Left cardiac atrium (tissue), 4 donors: ENCODE data around the gene PHC3. TPM values are rescaled to one million over a fixed set of nuclear protein-coding genes. Genes with fewer than 3 reads are reported as not detected.

Source experiments
- ATAC-seq, 2 donors: fragments of 200-7000 bp; cut with Tn5 transposase; one replicate each; pipeline ENCODE4 v1.9.1; 2020; ENCODE audit warnings: mild to moderate bottlenecking in 2 of 2, moderate library complexity in 2 of 2
- DNase-seq: peaks from one replicate; pipeline ENCODE4 v3.0.0-alpha.2; 2020
- intact Hi-C, 2 donors: fragments of 100-400 bp; cut with DNase I; formaldehyde crosslinking; loops; one replicate each; pipeline versions ENCODE4 v1.14.1 to v1.15.1; 2022 to 2023
- total RNA-seq, 2 donors: library from RNA; stranded (reverse); fragmentation: NEBNext Ultra II Directional; extraction: Animal tissue kit (Norgen Biotek cat#: 25700); gene quantifications; one replicate each; pipeline ENCODE4 v1.2.1, GENCODE V29; 2021
- donor health status: DM: no; HTN: yes; CAD: no.
- donor health status: DM: no; HTN: yes; CAD: no; lungs with severe emphysema.
- donor health status: DM: yes; HTN: yes; CAD: no.
- donor health status: Dilated cardiomyopathy.

PHC3 gene
- total RNA-seq, 2 donors from 2014 or later = 53.0 to 56.1 TPM

DNA sequence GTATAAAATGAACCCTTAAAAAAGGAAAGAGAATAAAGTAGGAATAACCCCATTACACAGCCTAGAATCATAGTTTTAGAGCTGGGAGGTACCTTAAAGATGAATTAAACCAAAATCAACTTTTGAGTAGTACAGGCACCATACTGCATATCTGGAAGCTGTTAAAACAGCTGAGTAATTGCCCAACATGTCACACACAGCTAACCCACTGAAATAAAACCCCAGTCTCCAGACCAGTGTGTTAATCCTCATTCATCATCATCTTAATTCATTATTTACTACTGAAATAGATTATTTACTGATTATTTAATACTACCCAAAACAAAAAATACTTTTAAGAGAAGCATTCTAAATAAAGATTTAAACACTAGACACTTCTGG, 90.9 kb downstream of the PHC3 start:
- no peak for ATAC-seq
- no peak for DNase-seq
- intact Hi-C loops = loop anchor here in 1 of 2 donors (10.0 kb wide), 1 partner anchor 306 kb away; no protein-coding TSS in a partner anchor

DNA sequence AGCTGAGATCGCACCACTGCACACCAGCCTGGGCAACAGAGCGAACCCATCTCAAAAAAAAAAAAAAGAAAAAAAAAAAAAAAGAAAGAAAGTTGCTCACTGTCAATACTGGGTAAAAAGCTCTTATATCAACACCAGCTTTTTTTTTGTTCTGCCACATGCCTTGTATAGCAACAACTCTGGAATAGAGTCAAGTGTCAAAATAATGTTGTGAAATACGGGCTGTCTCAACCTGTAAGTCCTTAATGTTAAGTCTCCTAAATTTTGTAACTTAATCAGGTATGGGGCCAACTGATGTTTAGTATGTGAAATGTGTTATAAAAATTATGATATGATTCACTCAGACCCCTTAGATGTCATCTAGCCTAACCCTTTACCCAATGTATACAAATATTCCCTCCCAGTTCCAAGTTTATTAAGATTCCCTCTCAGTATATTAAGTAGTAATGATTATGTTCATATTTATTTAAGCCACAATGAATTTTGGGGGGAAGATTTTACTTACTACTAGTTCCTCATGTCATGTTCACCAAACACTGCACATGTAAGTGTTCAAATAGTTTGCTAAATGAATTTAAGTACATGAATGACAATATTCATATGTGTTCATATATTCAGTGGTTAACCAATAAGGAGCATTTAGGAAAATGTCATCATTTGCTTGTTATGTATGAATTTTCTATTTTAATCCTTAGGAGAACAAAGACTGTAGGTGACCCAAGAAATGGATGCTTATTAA, 91.5 kb downstream of the PHC3 start:
- intact Hi-C loops = loop anchor here in 1 of 2 donors (10.0 kb wide), 1 partner anchor 305 kb away; no protein-coding TSS in a partner anchor
- DNase-seq (no peak), ATAC-seq (peak in 1 of 2 donors; percentile 23)

DNA sequence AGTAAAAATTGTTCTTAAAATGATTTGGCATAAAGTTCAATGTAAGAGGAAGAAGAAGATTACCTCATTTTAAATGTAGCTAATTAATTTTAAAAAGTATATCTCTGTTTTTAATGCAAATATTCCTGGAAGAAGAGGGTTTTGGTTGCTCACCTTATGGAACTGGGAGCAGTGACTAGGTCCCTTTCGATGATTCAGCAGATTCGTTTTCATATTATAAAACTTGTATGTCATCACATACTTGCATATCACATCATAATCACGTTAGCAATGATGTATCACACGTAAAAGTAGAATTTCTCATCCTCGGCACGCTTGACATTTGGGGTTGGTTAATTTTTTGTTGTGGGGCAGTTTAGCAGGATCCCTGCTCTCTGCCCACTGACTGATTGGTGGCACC, 96.1 kb downstream of the PHC3 start:
- intact Hi-C loops = no loop called here
- DNase-seq (no peak), ATAC-seq (no peak)

DNA sequence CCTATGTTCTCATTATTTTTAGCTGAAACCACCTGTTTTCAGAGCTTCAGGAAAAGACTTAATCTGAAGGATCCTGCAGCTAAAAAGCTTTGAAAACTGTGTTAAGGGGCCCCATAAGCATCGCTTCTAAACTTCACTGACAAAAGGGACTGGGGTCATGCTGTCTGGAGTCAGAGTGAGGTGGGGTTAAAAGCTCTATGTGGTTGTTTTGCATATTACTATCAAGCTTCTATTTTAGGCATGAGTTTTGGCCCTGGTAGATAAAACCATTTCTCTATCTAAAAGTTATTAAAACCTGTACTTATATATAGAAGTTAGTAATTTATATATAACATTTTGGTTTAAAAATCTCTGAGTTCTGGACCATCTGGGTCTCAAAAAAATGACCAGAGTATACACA, 98.2 kb downstream of the PHC3 start:
- ATAC-seq (no peak), DNase-seq (no peak)
- intact Hi-C loops = no loop called here

DNA sequence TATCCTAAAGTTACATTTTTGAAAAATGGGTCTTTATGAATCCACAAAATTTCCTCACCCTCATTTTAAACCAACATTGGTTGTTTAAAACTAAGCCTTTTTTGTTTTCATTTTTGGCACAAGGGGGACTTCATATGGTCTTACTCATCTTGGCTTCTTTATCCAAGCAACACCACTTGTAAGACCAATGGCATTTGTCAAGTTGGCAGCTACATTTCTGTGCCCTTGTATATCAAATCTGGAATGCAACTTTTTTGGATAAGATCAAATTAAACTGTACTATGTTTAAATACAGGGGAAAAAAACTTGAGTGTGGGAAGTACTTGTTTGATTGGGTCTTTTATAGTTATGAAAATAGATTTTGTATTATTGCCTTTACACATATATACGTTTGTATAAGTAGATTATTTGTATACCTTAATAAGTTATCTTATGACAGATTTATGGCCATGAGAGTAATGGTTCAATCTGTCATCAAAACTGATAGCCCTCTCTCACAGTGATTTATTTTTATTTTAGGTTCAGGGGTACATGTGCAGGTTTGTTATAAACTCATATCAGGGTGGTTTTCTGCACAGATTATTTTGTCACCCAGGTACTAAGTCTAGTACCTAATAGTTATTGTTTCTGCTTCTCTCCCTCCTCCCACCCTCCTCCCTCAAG, 100.3 kb downstream of the PHC3 start:
- ATAC-seq = no peak
- intact Hi-C loops = no loop called here
- DNase-seq = no peak

DNA sequence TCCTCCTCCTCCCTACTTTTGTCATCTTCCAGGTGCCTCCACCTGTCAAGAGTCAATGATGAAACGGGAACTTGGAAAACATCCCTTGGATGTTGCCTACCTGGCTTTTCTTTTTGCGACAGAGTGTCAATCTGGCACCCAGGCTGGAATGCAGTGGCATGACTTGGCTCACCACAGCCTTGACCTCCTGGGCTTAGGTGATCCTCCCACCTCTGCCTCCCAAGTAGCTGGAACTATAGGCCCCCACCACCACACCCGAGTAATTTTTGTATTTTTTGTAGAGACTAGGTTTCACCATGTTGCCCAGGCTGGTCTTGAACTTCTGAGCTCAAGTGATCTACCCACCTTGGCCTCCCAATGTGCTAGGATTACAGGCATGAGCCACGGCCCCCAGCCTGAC, 100.9 kb downstream of the PHC3 start:
- intact Hi-C loops = no loop called here
- no peak for DNase-seq
- ATAC-seq = no peak

DNA sequence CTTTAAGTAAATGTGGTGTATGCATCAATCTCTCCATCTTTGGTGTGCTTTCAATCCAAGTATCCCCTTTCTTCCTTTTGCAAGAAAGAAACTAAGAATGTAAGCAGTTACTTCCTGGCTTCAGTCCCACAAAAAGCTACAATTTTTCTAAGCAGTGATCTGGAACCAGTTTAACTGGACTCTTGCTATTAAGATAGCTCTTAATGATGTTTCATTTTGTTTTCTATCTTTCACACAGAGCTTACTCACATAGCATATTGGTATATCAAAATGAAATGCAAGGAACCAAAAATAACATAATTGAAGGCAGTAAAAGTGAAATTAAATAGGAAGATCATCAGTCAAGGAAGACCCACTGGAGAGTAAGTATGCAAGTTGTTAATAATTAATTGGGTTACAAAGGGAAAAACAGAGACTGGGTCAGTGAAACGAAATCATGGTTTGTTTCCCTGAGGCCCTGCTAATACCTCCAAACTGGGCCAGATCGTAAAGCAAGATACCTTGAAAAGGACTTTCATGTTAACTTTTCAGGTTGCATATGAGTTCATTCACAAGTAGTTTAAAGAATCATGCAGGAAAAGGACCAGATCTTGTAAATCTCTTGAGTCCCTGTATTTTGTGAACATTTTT, 101.9 kb downstream of the PHC3 start:
- DNase-seq (no peak), ATAC-seq (no peak)
- intact Hi-C loops = no loop called here

DNA sequence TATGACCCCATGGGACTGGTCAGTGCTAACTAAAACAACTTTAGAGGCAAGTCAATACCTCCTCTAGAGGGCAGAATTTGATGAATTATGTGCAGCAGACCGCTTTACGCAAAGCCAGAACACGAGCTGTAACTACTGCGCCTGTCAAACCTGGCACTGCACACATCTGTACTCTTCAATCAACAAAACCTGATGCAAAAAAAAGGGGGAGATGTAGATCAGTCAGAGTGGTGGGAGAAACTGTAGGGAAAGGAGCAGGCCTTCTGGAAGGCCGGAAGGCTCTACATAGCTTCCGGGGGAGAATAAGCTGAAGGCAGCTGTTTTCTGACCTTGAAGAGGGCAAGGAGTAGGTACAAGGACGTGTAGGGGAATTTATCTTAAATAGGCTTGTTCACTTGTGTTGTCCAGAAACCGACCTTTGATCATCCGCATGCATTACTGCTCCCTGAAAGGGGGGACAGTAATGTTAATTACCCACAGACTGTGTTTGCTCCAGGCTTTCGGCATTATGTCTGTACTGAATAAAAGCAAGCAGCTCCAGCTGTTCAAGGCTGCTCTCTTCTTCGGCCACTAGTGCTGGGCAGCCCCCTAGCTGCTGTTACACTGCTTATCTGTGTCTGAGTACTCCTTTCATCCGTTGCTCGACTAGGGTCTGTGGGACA, 102.8 kb downstream of the PHC3 start:
- intact Hi-C loops = no loop called here
- ATAC-seq (no peak), DNase-seq (no peak)

DNA sequence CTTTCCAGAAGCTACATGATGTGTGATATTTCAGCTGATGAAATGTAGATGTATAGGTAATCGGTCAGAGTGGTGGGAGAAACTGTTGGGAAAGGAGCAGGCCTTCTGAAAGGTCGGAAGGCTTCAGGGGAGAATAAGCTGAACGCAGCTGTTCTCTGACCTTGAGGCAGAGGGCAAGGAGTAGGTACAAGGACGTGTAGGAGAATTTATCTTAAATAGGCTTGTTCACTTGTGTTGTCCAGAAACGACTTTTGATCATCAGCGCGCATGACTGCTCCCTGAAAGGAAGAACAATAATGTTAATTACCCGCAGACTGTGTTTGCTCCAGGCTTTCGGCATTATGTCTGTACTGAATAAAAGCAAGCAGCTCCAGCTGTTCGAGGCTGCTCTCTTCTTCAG, 104.2 kb downstream of the PHC3 start:
- DNase-seq = no peak
- ATAC-seq = no peak
- intact Hi-C loops = no loop called here

DNA sequence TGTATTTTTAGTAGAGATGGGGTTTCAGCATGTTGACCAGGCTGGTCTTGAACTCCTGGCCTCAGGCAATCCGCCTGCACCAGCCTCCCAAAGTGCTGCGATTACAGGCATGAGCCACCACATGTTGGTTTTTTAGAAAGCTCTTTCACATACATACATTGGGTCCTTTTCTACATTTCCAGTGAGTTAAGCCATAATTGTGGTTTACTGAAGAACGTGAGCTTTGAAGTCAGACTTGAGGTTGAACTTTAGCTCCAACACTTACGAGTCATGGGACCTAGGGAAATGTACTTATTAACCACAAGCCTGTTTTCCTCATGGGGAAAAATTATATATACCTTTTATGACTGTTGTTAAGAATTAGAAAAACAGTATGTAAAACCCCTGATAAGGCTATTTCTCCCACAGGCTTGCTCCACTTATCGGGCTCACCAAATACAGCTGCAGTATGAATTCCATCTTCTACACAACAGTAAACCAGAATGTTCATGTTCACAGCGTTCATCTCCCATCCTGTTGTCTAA, 104.8 kb downstream of the PHC3 start:
- DNase-seq = no peak
- intact Hi-C loops = no loop called here
- no peak for ATAC-seq

DNA sequence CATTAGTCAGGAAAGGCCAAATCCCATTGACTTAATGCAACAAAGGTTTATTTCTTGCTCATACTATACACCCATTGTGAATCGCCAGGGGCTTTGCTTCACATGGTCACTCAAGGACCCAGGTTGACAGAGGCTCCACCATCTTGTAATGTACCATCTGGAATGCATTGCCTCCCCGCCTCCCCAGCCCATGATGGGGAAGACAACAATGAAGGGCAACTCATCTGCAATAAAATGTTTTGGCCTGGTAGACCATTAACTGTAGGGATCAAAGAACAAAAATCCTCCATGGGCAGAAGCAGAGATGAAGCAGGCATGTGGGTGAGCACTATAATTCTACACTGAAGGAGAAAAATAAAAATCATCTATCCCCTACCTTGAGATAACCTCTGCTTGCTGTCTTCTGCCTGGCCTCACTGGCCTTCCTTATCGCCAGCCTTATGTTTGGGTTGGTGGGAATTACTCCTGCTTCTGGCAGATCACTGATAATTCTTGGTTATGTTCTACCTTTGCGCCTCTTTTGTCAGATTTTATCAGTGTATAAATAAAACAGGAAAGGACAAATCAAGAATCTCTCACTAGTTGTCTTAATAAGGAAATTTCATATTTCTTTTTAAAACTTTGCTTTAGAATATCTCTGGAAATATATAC, 106.0 kb downstream of the PHC3 start:
- ATAC-seq (no peak), DNase-seq (no peak)
- intact Hi-C loops = no loop called here

DNA sequence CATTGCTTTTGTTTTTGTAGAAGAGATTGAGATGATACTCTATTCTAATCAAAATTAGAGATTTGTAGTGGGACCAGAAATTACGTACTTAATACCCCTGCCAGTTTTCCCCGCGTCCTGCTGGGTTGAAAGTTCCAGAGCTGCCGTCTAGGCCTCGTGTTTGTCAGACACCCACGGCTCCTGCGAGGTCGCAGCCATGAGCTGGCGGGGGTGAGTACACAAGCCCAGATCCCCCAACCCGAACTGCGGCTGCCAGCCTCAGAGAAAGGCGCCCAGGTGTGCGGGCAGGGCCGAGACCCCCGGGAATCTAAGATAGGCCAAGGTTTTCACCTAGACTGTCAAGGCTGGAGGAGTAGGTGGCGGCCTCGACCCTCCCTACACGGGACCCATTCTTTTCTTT, 117.4 kb downstream of the PHC3 start:
- intact Hi-C loops = no loop called here

DNA sequence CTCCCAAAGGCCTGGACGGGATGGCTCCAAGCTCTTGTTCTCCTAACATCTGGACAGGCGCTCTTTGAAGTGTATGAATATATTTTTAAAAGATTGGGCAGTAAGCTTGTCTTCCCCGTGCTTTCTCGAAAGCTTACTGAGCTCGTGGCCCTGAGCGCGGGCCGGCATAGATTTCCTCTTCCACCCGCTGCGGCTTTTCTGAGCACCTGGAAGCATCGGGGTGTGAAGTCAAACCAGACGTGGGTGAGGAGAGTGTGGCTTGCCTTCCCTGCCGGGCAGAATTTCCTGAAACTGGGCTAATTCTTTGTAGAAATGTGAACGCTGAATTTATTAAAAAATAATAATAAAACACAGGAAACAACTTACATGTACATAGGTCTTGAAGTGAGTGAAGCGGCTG, 117.8 kb downstream of the PHC3 start:
- intact Hi-C loops = no loop called here
- no peak for DNase-seq
- no peak for ATAC-seq

More for the DNA sequence above, 117.4 kb downstream of the PHC3 start:
- ATAC-seq = no peak
- DNase-seq = no peak

DNA sequence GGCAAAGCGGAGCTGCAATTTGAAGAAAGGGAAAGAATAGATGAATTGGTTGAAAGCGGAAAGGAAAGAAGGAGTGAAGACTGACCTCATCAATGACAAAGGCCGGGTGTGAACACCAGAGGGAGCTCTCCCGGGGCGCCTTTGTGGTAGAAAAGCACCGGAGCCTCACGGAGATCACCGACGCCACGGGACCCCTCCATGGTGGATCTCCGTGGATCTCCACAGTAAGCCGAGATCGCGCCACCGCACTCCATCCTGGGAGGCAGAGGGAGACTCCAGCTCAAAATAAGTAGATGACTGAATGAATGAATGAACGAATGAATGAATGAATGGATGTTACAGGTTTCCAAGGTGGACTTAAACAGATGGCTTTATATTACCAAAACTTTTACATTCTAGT, 118.8 kb downstream of the PHC3 start:
- intact Hi-C loops = no loop called here
- DNase-seq (no peak), ATAC-seq (no peak)

DNA sequence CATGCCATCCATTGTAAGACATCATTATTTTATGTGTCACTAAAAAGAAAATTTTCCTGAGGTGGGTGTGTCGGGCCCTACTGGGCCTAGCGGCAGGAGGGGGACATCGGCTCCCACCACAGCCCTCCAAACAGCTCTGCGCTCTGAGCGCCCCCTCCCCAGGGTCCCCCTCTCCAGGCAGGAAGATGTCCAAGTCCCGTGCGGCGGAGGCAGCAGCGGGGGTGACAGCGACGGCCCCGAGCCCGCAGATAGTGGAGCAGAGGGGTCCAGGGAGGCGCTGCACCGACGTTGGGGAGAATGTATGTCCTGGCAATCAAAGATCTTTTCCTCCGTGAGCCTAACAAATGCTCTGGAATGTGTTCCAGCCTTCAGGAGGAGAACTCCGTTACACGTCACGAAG, 119.5 kb downstream of the PHC3 start:
- intact Hi-C loops = no loop called here
- ATAC-seq (no peak), DNase-seq (no peak)

DNA sequence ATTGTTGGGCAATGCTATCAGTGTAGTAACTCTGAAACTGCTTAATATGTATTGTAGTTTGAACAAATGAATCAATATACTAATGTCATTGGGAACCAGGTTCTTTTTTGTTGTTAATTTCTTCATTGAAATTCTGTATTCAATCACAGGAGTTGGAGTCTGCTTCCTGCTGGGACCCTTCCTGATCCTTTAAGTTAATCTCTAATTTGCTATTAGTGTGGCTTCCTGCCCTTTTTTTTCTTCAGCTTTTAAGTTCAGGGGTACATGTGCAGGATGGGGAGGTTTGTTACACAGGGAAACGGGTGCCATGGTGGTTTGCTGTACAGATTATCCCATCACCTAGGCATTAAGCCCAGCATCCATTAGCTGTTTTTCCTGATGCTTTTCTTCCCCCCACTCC, 122.1 kb downstream of the PHC3 start:
- no peak for ATAC-seq
- DNase-seq = no peak
- intact Hi-C loops = no loop called here

DNA sequence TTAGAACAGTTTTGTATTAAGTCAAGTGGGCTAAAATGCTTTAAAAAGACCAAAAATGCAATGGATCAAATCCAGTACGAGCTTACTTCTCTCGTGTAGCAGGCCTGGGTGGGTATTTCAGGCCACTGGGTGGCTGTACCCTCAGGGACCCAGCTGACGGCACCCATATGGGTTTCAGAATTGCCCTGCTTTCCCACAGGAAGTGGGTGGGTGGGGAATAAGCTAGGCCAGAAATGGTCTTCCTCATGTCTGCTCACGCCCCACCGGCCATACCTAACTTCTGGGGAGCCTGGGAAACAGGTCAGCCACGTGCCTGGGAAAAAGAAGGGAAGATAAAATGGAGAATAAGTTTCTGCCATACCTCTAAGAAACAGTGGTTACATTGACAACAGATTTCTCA, 123.4 kb downstream of the PHC3 start:
- ATAC-seq (no peak), DNase-seq (no peak)
- intact Hi-C loops = no loop called here

DNA sequence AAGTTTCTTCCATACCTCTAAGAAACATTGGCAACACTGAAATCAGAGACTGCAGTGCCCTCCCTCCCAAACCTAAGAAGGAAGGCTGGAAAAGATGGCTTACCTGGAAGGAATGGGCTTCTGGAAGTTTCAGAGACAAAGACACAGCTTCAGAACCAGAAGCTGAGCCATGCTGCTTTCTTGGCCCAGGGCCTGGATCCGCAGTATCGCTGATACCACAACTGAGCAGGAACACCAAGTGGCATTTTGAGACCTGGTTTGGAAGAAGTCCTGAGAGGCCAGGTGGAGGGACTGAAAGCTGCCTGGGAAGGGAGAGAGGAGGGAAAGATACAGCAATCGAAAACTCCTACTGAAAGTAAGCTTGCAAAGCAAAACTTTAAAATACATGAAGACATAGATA, 124.0 kb downstream of the PHC3 start:
- intact Hi-C loops = no loop called here
- no peak for DNase-seq
- ATAC-seq = no peak

DNA sequence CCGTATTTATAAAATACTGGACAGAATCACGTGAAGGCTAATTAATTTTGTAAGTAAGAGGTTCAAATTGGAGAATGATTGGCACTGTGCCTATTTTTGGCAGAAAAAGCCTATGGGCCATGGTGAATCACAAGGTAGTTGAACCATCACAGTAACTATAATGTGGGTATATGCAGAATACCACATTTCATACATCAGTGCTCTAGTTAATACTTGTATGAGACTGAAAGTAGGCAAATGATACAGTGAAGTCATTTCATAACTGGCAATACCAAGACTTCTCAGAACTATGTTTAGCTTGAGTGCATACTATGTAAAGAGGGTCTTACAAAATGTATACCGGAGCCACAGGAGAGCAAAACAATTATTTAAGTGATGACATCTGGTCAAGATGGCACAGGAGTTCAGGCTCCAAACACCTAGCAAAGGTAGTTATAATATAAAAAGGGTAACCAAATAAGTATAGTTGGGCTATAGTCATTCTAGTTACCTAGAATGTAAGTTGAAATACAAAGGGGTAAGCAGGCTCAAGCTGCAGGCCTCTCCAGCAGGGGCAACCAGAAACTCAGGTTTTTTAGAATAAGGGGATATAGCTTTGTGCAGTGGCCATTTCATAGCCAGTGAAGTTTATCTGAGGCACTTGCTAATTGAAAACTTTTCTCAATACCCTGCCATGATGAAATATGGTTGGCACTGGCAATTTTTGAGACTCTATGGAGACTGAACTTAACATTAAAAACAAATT, 124.7 kb downstream of the PHC3 start:
- ATAC-seq (no peak), DNase-seq (no peak)
- intact Hi-C loops = no loop called here
